ENCODE measurements around the gene PCDH10.

Gene PCDH10

GRCh38 chr4:133127500-133127899, 21.6 kb upstream of the PCDH10 start:
- no peak for TF ChIP-seq CTCF (IDR thresholded peaks at IDR 0.05; ENCODE audit: low read depth, low read length)
- no peak for DNase-seq (ENCODE audit: low read depth in 2 of 2)
- no peak overlapping the region for H3K4me3 ChIP-seq (replicated peaks in 1 of 2; ENCODE audit: low read depth in 2 of 2, low read length in 2 of 2)

GRCh38 chr4:133129237-133129636, 19.9 kb upstream of the PCDH10 start:
- peak in 1 of 2 donors; percentile 17 for DNase-seq (ENCODE audit: low read depth in 2 of 2)
- TF ChIP-seq CTCF (IDR thresholded peaks at IDR 0.05; ENCODE audit: low read depth, low read length) = no peak
- no peak overlapping the region for H3K4me3 ChIP-seq (replicated peaks in 1 of 2; ENCODE audit: low read depth in 2 of 2, low read length in 2 of 2)

GRCh38 chr4:133130171-133130570, 18.9 kb upstream of the PCDH10 start:
- TF ChIP-seq CTCF (IDR thresholded peaks at IDR 0.05; ENCODE audit: low read depth, low read length) = no peak
- peak; percentile 43 to 59 for DNase-seq (ENCODE audit: low read depth in 2 of 2)

GRCh38 chr4:133131829-133132460, 17.1 kb upstream of the PCDH10 start:
- TF ChIP-seq CTCF (IDR thresholded peaks at IDR 0.05; ENCODE audit: low read depth, low read length) = no peak
- no peak for DNase-seq (ENCODE audit: low read depth in 2 of 2)
- H3K4me3 ChIP-seq (replicated peaks in 1 of 2; ENCODE audit: low read depth in 2 of 2, low read length in 2 of 2) = no peak overlapping the region

More at GRCh38 chr4:133130171-133130570, 18.9 kb upstream of the PCDH10 start:
- H3K4me3 ChIP-seq (replicated peaks in 1 of 2; ENCODE audit: low read depth in 2 of 2, low read length in 2 of 2) = no peak overlapping the region

GRCh38 chr4:133136833-133137232, 12.3 kb upstream of the PCDH10 start:
- no peak overlapping the region for H3K4me3 ChIP-seq (replicated peaks in 1 of 2; ENCODE audit: low read depth in 2 of 2, low read length in 2 of 2)
- no peak for TF ChIP-seq CTCF (IDR thresholded peaks at IDR 0.05; ENCODE audit: low read depth, low read length)
- no peak for DNase-seq (ENCODE audit: low read depth in 2 of 2)

- H3K4me3 ChIP-seq (replicated peaks in 1 of 2; ENCODE audit: low read depth in 2 of 2, low read length in 2 of 2) = no peak overlapping the region
- TF ChIP-seq CTCF (IDR thresholded peaks at IDR 0.05; ENCODE audit: low read depth, low read length) = no peak
- no peak for DNase-seq (ENCODE audit: low read depth in 2 of 2)
Observed at GRCh38 chr4:133137571-133137970, 11.5 kb upstream of the PCDH10 start.
